Pancreas (tissue), 10 donors: Measurements from ENCODE around the gene CXXC4. TPM values are rescaled to one million over a fixed set of nuclear protein-coding genes. Genes with fewer than 3 reads are reported as not detected.

ENCODE experiments used
- ATAC-seq, 4 donors: fragments of 200-7000 bp; cut with Tn5 transposase; one replicate each; pipeline versions ENCODE4 v1.8.0 to v1.9.1; 2020; ENCODE audit warnings: mild to moderate bottlenecking in 4 of 4, moderate library complexity in 4 of 4
- DNase-seq, 6 donors: peaks; one replicate each; pipeline ENCODE4 v3.0.0-alpha.2; 2020
- FAIRE-seq: peaks from 2 replicates; lab custom pipeline; 2012; peaks lifted over from hg19 to GRCh38; lab: Jason Lieb, UNC
- H3K27ac ChIP-seq, 4 donors: fragments of 200-600 bp; sonication (generic); 1 replicate in 3 of 4; 2 replicates in 1 of 4; pipeline versions ENCODE4 v1.5.0 to v1.8.0; 2020
- H3K27me3 ChIP-seq, 4 donors: fragments of 200-600 bp; one replicate each; pipeline ENCODE4 v1.8.0; 2021
- H3K36me3 ChIP-seq, 3 donors: fragments of 200-600 bp; sonication (generic) in 1 of 3; one replicate each; pipeline versions ENCODE4 v1.5.0 to v1.8.0; 2020 to 2021
- H3K4me1 ChIP-seq, 3 donors: fragments of 200-600 bp; one replicate each; pipeline ENCODE4 v1.8.0; 2021
- H3K4me3 ChIP-seq, 4 donors: fragments of 200-600 bp; sonication (generic) in 2 of 4; one replicate each; pipeline versions ENCODE4 v1.5.0 to v1.8.0; 2020 to 2021
- H3K9me3 ChIP-seq, 4 donors: fragments of 200-600 bp; one replicate each; pipeline ENCODE4 v1.8.0; 2021
- WGBS, 2 donors: extraction: QIAGEN DNeasy Blood & Tissue Kit; methylation state at CpG; one replicate each; pipeline ENCODE4 v1.1.7; 2013; 5-methylcytosine and 5-hydroxymethylcytosine counted together
- intact Hi-C, 3 donors: fragments of 100-400 bp; cut with DNase I; formaldehyde crosslinking; loops; one replicate each; pipeline versions ENCODE4 v1.11.1 to v1.14.2; 2022
- polyA plus RNA-seq, 2 donors: library from polyadenylated mRNA; stranded (reverse); fragments of 200-250 nt; gene quantifications; one replicate each; pipeline ENCODE4 v1.2.3, GENCODE V29; 2013
- total RNA-seq, 6 donors: library from RNA; stranded (reverse); fragmentation: NEBNext Ultra II Directional in 4 of 6; extraction: Animal tissue kit (Norgen Biotek cat#: 25700) in 4 of 6; gene quantifications; one replicate each; pipeline versions ENCODE4 v1.2.1 to v1.2.4, GENCODE V29; 2021 to 2023
- TF ChIP-seq, protein P1 (sequence below), 4 donors: fragments of 200-600 bp; sonication (generic) in 3 of 4; IDR thresholded peaks; one replicate each; pipeline versions ENCODE4 v1.5.0 to v1.8.0; 2021; ENCODE audit warnings: antibody characterized with exemption in 4 of 4
- donor health status: healthy with polysubstance abuse.
- donor health status: DM: no; HTN: no; CAD: no; lungs with moderate emphysema.
- donor health status: DM: no; HTN: no; CAD: no.
- donor health status: control.
- donor health status: control.
- donor health status: Bipolar disorder and iron deficiency.
- donor health status: DM: yes; HTN: yes; CAD: no.
- donor health status: DM: no; HTN: no; CAD: no.
- donor health status: DM: no; HTN: no; CAD: no.
- donor health status: DM: yes; HTN: yes; CAD: no.

CXXC4 gene
- total and polyA plus RNA-seq, 8 donors = 1.6 to 5.9 (median 3.2) TPM

DNA sequence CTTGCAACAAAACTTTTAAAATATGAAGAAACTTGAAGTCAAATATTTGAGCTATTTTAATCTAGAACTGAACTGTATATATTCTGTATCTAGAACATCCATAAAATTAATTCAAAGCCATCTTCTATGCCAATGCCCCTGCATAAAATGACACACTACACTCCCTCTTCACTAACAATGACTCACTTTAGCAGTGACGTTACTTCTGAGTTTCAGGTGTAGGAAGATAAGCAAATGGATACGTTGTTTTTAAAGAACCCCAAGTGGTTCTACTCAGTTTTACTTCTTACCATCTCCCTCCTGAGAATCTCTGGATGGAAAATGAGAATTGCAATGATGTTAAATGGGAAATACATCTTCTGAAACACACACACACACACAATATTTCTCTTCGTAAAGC is 45.2 kb downstream of the CXXC4 start:
- Histone ChIP-seq H3K9me3 (no peaks in the 10 kb centered on the region), H3K4me3 (no peak overlapping the region), H3K4me1 (no peaks in the 10 kb centered on the region), H3K27me3 (no peaks in the 10 kb centered on the region), H3K36me3 (no peaks in the 10 kb centered on the region), H3K27ac (no peak overlapping the region)
- ATAC-seq = no peak
- intact Hi-C loops = no loop called here
- 65 to 71% methylated on average over 3 of the region's 3 CpGs for WGBS, 2 donors
- DNase-seq = no peak
- no peak for FAIRE-seq
- TF ChIP-seq, protein P1, sequence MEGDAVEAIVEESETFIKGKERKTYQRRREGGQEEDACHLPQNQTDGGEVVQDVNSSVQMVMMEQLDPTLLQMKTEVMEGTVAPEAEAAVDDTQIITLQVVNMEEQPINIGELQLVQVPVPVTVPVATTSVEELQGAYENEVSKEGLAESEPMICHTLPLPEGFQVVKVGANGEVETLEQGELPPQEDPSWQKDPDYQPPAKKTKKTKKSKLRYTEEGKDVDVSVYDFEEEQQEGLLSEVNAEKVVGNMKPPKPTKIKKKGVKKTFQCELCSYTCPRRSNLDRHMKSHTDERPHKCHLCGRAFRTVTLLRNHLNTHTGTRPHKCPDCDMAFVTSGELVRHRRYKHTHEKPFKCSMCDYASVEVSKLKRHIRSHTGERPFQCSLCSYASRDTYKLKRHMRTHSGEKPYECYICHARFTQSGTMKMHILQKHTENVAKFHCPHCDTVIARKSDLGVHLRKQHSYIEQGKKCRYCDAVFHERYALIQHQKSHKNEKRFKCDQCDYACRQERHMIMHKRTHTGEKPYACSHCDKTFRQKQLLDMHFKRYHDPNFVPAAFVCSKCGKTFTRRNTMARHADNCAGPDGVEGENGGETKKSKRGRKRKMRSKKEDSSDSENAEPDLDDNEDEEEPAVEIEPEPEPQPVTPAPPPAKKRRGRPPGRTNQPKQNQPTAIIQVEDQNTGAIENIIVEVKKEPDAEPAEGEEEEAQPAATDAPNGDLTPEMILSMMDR (IDR thresholded peaks at IDR 0.05) = no peak

DNA sequence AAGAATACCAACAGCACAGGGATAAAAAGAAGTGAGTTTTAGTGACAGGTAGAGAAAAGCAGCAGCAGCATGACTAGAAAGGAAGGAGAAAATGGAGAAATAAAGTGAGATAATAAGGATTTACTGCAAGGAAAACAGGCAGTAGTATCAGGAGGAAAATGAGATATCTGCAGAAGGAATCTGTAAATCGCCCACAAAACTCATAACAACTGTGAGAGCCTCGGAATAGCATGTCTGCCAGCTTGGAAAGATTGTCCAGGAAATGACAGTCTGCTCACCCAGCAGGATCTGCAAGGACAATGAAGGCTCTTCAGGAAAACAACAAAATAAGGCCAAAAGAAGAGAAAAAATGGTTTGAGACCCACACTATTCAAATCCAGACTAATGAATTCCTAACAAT is 47.4 kb downstream of the CXXC4 start:
- no peaks in the 10 kb centered on the region for H3K27me3 ChIP-seq
- H3K4me3 ChIP-seq = no peak overlapping the region
- DNase-seq (no peak), FAIRE-seq (no peak), ATAC-seq (no peak)
- 70 to 72% methylated on average over 2 of the region's 2 CpGs for WGBS, 2 donors
- no peak overlapping the region for H3K27ac ChIP-seq
- H3K36me3 ChIP-seq = no peaks in the 10 kb centered on the region
- intact Hi-C loops = no loop called here
- TF ChIP-seq, protein P1 (IDR thresholded peaks at IDR 0.05) = no peak
- no peaks in the 10 kb centered on the region for H3K9me3 ChIP-seq
- H3K4me1 ChIP-seq = no peaks in the 10 kb centered on the region

DNA sequence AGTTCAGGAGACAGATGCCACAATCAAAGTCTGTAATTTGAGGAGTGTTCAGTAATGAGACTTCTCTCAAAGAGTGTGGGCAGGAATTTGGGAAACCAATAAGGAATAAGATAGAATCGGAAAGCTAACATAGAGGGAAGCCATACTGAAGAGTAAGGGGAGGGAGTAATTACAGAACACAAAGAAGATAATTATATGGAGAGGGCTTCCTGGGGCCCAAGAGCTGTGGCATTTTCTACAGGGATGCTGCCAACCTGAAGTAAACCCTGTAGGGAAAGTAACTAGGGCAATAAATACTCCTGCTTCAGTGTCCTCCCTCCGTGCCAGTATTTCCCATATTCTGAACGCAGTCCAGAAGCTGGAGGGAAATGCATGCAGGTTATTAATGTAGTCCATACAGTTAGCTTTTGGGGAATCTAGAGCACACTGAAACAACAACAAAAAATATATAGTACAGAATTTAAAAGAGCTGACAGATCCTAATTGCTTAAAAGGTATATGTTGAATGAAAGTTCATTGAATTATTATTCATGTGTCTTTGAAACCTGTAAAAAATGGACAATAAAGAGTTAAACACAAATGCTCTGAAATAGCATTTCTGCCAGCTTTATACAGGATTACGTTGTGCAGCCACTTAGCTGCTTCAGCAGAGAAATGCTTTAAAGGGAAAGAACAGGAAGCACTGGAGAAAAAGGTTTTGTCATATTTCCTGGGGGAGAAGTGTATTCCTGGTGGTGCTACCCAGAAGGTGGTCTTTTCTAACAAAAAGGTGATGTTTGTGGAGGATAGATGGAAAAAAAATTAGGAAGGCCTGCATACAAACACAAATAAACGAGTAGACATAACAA is 48.0 kb downstream of the CXXC4 start:
- H3K27me3 ChIP-seq = no peaks in the 10 kb centered on the region
- DNase-seq = no peak
- no peaks in the 10 kb centered on the region for H3K9me3 ChIP-seq
- no peaks in the 10 kb centered on the region for H3K36me3 ChIP-seq
- WGBS, 2 donors = 53 to 55% methylated on average over 5 of the region's 5 CpGs
- intact Hi-C loops = no loop called here
- no peaks in the 10 kb centered on the region for H3K4me1 ChIP-seq
- no peak for FAIRE-seq
- ATAC-seq = no peak
- no peak overlapping the region for H3K4me3 ChIP-seq
- TF ChIP-seq, protein P1 (IDR thresholded peaks at IDR 0.05) = no peak
- no peak overlapping the region for H3K27ac ChIP-seq

DNA sequence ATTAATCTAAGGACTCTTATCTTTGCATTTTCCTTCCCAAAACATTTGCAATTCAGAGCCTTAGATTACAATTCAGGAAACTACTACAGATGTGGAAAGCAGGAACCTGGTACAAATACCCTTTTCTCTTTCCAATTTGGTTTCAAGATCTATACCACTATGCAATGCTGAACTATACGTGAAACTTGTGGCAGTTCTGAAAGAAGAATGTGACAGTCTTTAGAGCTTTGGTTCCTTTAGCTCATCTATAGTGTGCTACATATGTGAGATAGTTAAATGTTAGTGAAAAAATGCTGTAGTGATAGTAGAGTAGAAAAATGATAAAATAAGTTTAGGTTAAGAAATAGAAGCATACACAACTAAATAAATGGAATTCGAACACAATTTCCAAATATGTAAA is 50.0 kb downstream of the CXXC4 start:
- TF ChIP-seq, protein P1 (IDR thresholded peaks at IDR 0.05) = no peak
- no peaks in the 10 kb centered on the region for H3K36me3 ChIP-seq
- no peak overlapping the region for H3K4me3 ChIP-seq
- H3K27ac ChIP-seq = no peak overlapping the region
- intact Hi-C loops = no loop called here
- H3K27me3 ChIP-seq = no peaks in the 10 kb centered on the region
- DNase-seq (no peak), ATAC-seq (no peak), FAIRE-seq (no peak)
- no peaks in the 10 kb centered on the region for H3K4me1 ChIP-seq
- no peaks in the 10 kb centered on the region for H3K9me3 ChIP-seq
- 73 to 78% methylated on average over 2 of the region's 2 CpGs for WGBS, 2 donors

DNA sequence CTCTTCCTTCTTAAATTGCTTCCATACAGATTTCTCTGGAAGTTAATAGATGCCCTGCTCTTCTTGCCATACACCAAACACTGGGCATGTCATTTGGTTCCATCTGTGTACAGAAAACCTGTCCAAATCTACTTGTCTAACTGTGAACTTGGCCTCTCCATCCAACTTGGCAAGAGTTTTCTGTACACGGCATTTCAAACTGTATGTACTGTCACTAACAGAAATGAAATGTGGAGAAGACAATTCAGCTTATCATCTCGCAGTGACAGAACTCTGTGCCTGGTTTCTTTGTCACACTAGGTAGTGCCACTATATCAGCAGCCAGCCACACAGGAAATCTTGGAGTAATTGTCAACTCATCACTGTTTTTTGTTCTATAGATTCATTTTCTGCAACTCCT is 58.2 kb downstream of the CXXC4 start:
- FAIRE-seq = no peak

More for the DNA sequence above, 58.2 kb downstream of the CXXC4 start:
- H3K27ac ChIP-seq = no peak overlapping the region
- H3K36me3 ChIP-seq = no peaks in the 10 kb centered on the region
- intact Hi-C loops = no loop called here
- ATAC-seq (no peak), DNase-seq (no peak)
- WGBS, 2 donors = 66 to 76% methylated on average over 2 of the region's 2 CpGs
- H3K4me3 ChIP-seq = no peak overlapping the region
- TF ChIP-seq, protein P1 (IDR thresholded peaks at IDR 0.05) = no peak
- no peaks in the 10 kb centered on the region for H3K9me3 ChIP-seq
- H3K4me1 ChIP-seq = no peaks in the 10 kb centered on the region
- no peaks in the 10 kb centered on the region for H3K27me3 ChIP-seq
